ENCODE data around the gene NSUN2. TPM values are rescaled to one million over a fixed set of nuclear protein-coding genes. Genes with fewer than 3 reads are reported as not detected.

Gene NSUN2
- total RNA-seq, 2 donors from 2014 or later, result 21.2 to 21.4 TPM

DNA sequence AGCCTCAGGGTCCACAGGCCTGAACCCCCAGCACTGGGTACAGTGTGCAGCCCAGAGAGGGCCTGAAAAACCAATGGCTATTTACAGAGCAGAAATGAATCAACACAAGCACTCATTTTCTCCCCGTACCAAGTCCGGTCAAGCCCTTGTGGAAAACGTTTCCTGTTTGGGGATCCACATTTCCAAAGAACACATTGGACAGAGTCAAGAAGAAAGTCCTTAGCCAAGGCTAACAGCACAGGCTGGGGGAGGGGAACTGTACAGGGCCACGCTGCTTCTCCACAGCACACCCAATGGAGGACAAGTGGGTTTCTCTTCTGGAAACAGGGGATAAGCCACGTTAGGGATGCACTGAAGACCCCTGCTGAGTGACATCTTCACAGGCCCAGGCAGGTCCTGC lies 62.3 kb downstream of the NSUN2 start:
- Histone ChIP-seq H3K27ac (no peak overlapping the region), H3K4me3 (no peak overlapping the region), H3K36me3 (no peaks in the 10 kb centered on the region), H3K9me3 (no peaks in the 10 kb centered on the region), H3K4me1 (no peaks in the 10 kb centered on the region), H3K27me3 (no peaks in the 10 kb centered on the region)
- peak; percentile 50 for DNase-seq (ENCODE audit: low spot score)
- TF ChIP-seq, protein P1, sequence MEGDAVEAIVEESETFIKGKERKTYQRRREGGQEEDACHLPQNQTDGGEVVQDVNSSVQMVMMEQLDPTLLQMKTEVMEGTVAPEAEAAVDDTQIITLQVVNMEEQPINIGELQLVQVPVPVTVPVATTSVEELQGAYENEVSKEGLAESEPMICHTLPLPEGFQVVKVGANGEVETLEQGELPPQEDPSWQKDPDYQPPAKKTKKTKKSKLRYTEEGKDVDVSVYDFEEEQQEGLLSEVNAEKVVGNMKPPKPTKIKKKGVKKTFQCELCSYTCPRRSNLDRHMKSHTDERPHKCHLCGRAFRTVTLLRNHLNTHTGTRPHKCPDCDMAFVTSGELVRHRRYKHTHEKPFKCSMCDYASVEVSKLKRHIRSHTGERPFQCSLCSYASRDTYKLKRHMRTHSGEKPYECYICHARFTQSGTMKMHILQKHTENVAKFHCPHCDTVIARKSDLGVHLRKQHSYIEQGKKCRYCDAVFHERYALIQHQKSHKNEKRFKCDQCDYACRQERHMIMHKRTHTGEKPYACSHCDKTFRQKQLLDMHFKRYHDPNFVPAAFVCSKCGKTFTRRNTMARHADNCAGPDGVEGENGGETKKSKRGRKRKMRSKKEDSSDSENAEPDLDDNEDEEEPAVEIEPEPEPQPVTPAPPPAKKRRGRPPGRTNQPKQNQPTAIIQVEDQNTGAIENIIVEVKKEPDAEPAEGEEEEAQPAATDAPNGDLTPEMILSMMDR (IDR thresholded peaks at IDR 0.05), result no peak

GRCh38 chr5:6568889-6569288 lies 64.0 kb downstream of the NSUN2 start:
- Histone ChIP-seq H3K36me3 (no peaks in the 10 kb centered on the region), H3K4me1 (no peaks in the 10 kb centered on the region), H3K27ac (no peak overlapping the region), H3K27me3 (no peaks in the 10 kb centered on the region), H3K4me3 (no peak overlapping the region), H3K9me3 (no peaks in the 10 kb centered on the region)
- TF ChIP-seq, protein P1 (IDR thresholded peaks at IDR 0.05), result no peak
- peak; percentile 26 for DNase-seq (ENCODE audit: low spot score)

DNA sequence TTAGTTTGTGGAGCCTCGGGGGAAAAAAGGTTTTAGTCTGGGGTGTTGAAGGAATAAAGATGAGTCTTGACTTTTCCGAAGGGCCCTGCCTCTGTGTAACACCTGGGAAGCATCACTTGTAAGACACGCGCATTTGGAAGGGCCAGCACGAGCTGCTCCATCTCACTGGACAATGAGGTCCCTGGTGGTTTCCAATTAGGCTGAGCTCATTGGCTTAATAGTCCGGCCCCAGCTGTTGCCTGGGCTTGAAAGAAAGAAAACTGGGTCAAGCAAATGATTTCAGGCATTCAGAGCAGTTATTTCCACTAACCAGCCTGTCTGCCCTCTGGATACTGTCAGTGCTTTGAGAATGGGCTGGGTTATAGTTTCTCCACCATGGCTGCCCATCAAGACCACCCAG lies 64.5 kb downstream of the NSUN2 start:
- no peaks in the 10 kb centered on the region for H3K9me3 ChIP-seq
- H3K36me3 ChIP-seq, result no peaks in the 10 kb centered on the region
- DNase-seq (ENCODE audit: low spot score), result peak; percentile 56
- H3K4me1 ChIP-seq, result no peaks in the 10 kb centered on the region
- no peak overlapping the region for H3K27ac ChIP-seq
- H3K4me3 ChIP-seq, result no peak overlapping the region
- TF ChIP-seq, protein P1 (IDR thresholded peaks at IDR 0.05), result no peak
- no peaks in the 10 kb centered on the region for H3K27me3 ChIP-seq

GRCh38 chr5:6567835-6568234 lies 65.0 kb downstream of the NSUN2 start:
- Histone ChIP-seq H3K4me3 (no peak overlapping the region), H3K36me3 (no peaks in the 10 kb centered on the region), H3K4me1 (no peaks in the 10 kb centered on the region), H3K27me3 (no peaks in the 10 kb centered on the region), H3K9me3 (no peaks in the 10 kb centered on the region), H3K27ac (no peak overlapping the region)
- TF ChIP-seq, protein P1 (IDR thresholded peaks at IDR 0.05), result no peak
- DNase-seq (ENCODE audit: low spot score), result peak; percentile 16

GRCh38 chr5:6567068-6567467 lies 65.8 kb downstream of the NSUN2 start:
- H3K4me3 ChIP-seq, result no peak overlapping the region
- DNase-seq (ENCODE audit: low spot score), result peak; percentile 4
- no peaks in the 10 kb centered on the region for H3K36me3 ChIP-seq

GRCh38 chr5:6565492-6565891 lies 67.4 kb downstream of the NSUN2 start:
- H3K27ac ChIP-seq, result no peak overlapping the region
- H3K9me3 ChIP-seq, result no peaks in the 10 kb centered on the region
- TF ChIP-seq, protein P1 (IDR thresholded peaks at IDR 0.05), result no peak
- no peak overlapping the region for H3K4me3 ChIP-seq
- no peak for DNase-seq (ENCODE audit: low spot score)
- no peaks in the 10 kb centered on the region for H3K4me1 ChIP-seq
- no peaks in the 10 kb centered on the region for H3K27me3 ChIP-seq
- H3K36me3 ChIP-seq, result no peaks in the 10 kb centered on the region

More at GRCh38 chr5:6567068-6567467, 65.8 kb downstream of the NSUN2 start:
- TF ChIP-seq, protein P1 (IDR thresholded peaks at IDR 0.05), result no peak
- no peak overlapping the region for H3K27ac ChIP-seq
- no peaks in the 10 kb centered on the region for H3K4me1 ChIP-seq
- no peaks in the 10 kb centered on the region for H3K9me3 ChIP-seq
- H3K27me3 ChIP-seq, result no peaks in the 10 kb centered on the region
